ENCODE results near the gene ALG12. TPM values are rescaled to one million over a fixed set of nuclear protein-coding genes. Genes with fewer than 3 reads are reported as not detected.

The ALG12 gene
- total and polyA plus RNA-seq, 9 donors = 3.5 to 19.2 (median 13.7) TPM

DNA sequence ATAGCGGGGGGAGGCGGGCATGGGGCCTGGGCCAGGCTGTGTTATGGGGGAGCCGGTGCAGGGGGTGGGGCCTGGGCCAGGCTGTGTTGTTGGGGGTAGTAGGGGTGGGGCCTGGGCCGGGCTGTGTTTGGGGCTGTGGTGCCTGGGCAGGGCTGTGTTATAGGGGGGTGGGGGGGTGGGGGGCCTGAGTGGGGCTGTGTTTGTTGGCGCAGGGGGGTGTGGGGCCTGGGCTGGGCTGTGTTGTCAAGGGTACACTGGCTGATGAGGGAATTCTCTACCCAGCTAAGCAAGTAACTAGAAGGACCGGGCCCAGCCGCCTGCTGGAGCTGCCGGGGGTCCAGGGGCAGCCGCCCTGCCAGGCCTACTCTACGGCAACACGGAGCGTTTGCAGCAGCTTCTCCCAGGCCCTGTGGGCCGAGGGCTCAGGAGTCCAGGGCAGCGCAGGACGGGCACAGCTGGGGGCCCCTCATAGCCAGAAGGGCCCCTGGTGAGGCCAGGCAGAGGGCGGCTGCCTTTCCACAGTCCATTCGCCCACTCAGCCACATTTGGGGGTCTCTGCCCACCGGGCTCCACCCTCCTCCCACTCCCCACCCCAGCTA lies 32.3 kb upstream of the ALG12 start:
- intact Hi-C loops (cut with DNase I) = loop anchor here in 1 of 4 donors (10.0 kb wide), 1 partner anchor 244 kb away; no protein-coding TSS in a partner anchor
- no peak for DNase-seq
- Histone ChIP-seq H3K27ac (no peak overlapping the region), H3K27me3 (no peaks in the 10 kb centered on the region), H3K4me3 (no peak overlapping the region), H3K9me3 (no peaks in the 10 kb centered on the region), H3K36me3 (no peaks in the 10 kb centered on the region), H3K4me1 (ENCODE audit: insufficient read depth) (peaks cover 6% of the 10 kb centered on the region)
- WGBS, 3 donors = 82 to 89% (median 88%) methylated on average over 15 to 18 of the region's 18 CpGs
- TF ChIP-seq, protein P1, sequence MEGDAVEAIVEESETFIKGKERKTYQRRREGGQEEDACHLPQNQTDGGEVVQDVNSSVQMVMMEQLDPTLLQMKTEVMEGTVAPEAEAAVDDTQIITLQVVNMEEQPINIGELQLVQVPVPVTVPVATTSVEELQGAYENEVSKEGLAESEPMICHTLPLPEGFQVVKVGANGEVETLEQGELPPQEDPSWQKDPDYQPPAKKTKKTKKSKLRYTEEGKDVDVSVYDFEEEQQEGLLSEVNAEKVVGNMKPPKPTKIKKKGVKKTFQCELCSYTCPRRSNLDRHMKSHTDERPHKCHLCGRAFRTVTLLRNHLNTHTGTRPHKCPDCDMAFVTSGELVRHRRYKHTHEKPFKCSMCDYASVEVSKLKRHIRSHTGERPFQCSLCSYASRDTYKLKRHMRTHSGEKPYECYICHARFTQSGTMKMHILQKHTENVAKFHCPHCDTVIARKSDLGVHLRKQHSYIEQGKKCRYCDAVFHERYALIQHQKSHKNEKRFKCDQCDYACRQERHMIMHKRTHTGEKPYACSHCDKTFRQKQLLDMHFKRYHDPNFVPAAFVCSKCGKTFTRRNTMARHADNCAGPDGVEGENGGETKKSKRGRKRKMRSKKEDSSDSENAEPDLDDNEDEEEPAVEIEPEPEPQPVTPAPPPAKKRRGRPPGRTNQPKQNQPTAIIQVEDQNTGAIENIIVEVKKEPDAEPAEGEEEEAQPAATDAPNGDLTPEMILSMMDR (IDR thresholded peaks at IDR 0.05) = no peak
- no peak for TF ChIP-seq POLR2A (IDR thresholded peaks at IDR 0.05)
- no peak for TF ChIP-seq EP300 (IDR thresholded peaks at IDR 0.05)

DNA sequence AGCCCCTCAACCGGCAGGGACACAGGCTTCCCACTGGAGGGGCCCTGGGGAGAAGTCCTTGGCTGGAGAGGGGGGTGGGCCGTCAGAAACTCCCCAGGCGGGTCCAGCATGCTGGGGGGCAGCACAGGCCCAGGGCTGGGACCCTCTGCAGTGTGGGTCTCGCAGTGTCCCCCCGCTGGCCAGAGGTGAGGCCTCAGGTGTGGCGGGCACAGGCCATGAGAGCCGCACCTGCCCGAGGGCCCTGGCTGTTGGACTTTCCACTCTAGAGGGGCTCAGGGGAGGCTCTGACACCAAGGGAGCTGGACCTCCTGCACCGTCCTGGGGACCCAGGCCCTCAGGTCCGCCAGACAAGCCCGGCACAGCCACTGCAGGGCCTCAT lies 31.7 kb upstream of the ALG12 start:
- Histone ChIP-seq H3K27me3 (no peaks in the 10 kb centered on the region), H3K36me3 (no peaks in the 10 kb centered on the region), H3K27ac (no peak overlapping the region), H3K4me1 (ENCODE audit: insufficient read depth) (peaks cover 6% of the 10 kb centered on the region), H3K9me3 (no peaks in the 10 kb centered on the region), H3K4me3 (no peak overlapping the region)
- TF ChIP-seq POLR2A (IDR thresholded peaks at IDR 0.05) = no peak
- no peak for TF ChIP-seq EP300 (IDR thresholded peaks at IDR 0.05)
- TF ChIP-seq, protein P1 (IDR thresholded peaks at IDR 0.05) = no peak
- 92 to 97% (median 94%) methylated on average over 9 to 11 of the region's 11 CpGs for WGBS, 3 donors
- intact Hi-C loops (cut with DNase I) = loop anchor here in 1 of 4 donors (10.0 kb wide), 1 partner anchor 245 kb away; no protein-coding TSS in a partner anchor
- DNase-seq = no peak

DNA sequence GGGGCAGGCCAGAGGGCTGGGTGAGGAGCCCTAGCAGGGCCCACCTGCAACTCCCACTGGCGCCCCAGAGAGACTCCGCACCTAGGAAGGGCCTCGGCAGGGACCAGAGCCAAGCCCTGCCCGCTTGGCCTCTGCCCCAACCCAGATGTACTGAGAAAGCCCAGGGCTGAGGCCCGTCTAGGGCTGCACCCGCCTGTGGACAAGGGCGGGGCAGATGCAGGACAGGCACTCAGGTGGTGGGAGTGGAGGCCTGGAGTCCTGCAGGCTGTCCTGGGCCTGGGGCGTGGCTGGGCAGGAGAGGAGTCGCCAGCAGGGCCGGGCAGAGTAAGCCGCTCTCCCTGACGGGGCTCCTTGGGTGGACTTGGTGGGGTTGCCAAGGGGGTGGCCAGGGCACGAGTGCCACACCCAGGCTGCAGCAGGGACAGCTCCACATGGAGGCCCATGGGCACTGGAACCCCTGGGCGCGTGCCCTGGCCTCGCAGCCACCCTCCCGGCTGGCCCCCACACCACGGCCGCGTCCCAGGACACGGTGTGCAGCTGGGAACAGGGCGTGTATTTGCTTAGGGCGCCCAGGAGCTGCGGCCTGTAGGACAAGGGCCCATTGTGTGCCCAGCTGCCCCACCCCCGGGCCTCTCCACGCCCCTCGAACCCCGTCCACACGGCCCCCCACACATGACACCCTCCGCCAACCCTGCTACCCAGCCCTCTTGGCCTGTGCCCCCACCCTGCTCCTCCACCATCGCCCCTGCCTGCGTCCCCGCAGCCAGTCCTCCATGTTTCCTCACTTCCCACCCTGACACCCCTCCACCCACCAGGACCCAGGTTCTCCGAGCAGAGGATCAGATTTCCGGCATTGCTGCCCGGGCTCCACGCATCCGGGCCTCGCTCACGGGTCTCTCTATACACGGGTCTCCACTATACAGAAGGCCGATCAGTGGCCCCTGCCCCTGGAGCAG lies 31.0 kb upstream of the ALG12 start:
- no peak for DNase-seq
- Histone ChIP-seq H3K36me3 (no peaks in the 10 kb centered on the region), H3K27me3 (no peaks in the 10 kb centered on the region), H3K4me1 (ENCODE audit: insufficient read depth) (peaks cover 6% of the 10 kb centered on the region), H3K9me3 (no peaks in the 10 kb centered on the region), H3K4me3 (no peak overlapping the region), H3K27ac (no peak overlapping the region)
- WGBS, 3 donors = 90 to 92% (median 90%) methylated on average over 36 to 42 of the region's 42 CpGs
- TF ChIP-seq POLR2A (IDR thresholded peaks at IDR 0.05) (no peak), EP300 (IDR thresholded peaks at IDR 0.05) (no peak)
- TF ChIP-seq, protein P1 (IDR thresholded peaks at IDR 0.05) = no peak
- intact Hi-C loops (cut with DNase I) = no loop called here

DNA sequence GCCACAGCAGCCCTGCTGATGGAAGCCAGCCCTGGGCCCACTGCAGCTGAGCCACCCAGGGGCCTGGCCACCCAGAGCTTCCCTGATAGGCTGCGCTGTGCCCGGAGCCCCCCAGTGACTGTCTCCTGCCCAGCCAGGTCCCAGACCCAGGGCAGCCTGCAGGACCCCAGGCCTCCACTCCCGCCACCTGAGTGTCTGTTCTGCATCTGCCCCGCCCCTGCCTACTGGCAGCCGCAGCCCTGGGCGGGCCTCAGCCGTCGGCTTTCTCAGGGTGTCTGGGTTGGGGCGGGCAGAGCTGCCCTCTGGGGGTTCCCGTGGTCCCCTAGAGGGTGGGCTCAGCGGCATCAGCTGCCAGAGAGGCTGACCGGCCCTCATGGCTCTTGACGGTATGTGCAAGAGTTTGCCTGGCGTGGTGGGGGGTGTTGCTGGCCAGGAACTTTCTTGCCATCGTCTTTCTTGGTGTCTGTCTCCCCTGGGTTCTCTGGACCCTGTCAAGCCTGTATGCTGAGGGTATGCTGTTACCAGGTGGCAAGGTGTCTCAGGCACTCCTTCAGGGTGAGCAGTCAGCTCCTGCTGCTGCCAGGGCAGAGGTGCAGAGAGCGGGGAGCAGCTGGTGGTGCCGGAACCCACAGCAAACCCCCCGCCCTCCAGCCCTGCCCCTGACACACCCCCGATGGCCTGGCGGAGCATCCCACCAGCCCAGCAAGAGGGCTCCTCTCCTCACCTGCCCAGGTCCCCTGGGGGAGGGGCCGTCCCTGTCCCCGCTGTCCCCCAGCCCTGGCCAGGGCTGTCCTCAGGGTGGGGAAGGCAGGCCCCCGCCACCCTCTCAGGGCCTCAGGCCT lies 30.1 kb upstream of the ALG12 start:
- no peak for DNase-seq
- WGBS, 3 donors = 86 to 91% (median 91%) methylated on average over 18 to 23 of the region's 23 CpGs
- intact Hi-C loops (cut with DNase I) = no loop called here
- Histone ChIP-seq H3K27ac (no peak overlapping the region), H3K4me3 (no peak overlapping the region), H3K9me3 (no peaks in the 10 kb centered on the region), H3K4me1 (ENCODE audit: insufficient read depth) (peaks cover 6% of the 10 kb centered on the region), H3K36me3 (no peaks in the 10 kb centered on the region), H3K27me3 (no peaks in the 10 kb centered on the region)
- TF ChIP-seq, protein P1 (IDR thresholded peaks at IDR 0.05) = no peak
- TF ChIP-seq EP300 (IDR thresholded peaks at IDR 0.05) (no peak), POLR2A (IDR thresholded peaks at IDR 0.05) (no peak)

All from ovary (tissue), 9 donors.